AG04449 (cell line): ENCODE data around the gene PPFIBP2.

Experiments used
- CTCF ChIA-PET: fragments of 350-600 bp; formaldehyde crosslinking; extraction: SDS; loops from one replicate; lab custom pipeline; 2021; ENCODE audit warnings: antibody characterized with exemption; lab: Yijun Ruan, JAX
- POLR2A ChIA-PET: fragments of 400-600, 350-600 bp; formaldehyde crosslinking; extraction: SDS; loops from one replicate; lab custom pipeline; 2020; ENCODE audit warnings: antibody characterized with exemption, inconsistent platforms; lab: Yijun Ruan, JAX
- DNase-seq: peaks from one replicate; pipeline ENCODE4 v3.0.0-alpha.2; 2010; ENCODE audit warnings: low read depth, low spot score
- H3K4me3 ChIP-seq: 2 replicates; pipeline ENCODE4 v1.5.1; 2011; ENCODE audit warnings: low read depth, mild to moderate bottlenecking, control low read depth, low read length
- TF ChIP-seq, protein P1 (sequence below): IDR thresholded peaks from one replicate; pipeline ENCODE4 v1.5.1; 2011; ENCODE audit warnings: mild to moderate bottlenecking, moderate library complexity, low read length, control low read depth, inconsistent platforms; ENCODE audit not compliant: insufficient read depth; ENCODE audit errors: missing control alignments

Gene PPFIBP2

DNA sequence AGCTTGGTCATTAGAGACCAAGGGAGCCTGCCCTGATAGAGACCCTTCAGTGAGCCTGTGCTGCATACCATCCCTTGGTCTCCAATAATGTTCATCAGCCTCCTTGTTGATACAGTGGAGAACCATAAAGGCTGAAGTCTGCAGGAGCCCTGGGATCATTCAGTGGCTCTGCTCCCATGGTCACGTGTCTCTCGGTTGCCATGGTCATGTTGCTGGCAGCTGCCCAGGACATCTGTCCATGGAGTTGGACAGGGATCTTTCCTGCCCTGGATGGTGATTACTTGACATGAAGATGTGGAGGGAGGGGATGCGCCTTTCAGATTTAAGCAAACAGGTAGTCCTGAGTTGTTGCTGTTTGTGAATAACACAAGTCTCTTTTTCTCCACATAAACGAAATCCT, 121.3 kb downstream of the PPFIBP2 start:
- DNase-seq: no peak
- CTCF ChIA-PET: interaction anchor here (0.9 kb wide), 1 partner anchor 64 kb away, joined by 3 read pairs; no protein-coding TSS in a partner anchor
- TF ChIP-seq, protein P1, sequence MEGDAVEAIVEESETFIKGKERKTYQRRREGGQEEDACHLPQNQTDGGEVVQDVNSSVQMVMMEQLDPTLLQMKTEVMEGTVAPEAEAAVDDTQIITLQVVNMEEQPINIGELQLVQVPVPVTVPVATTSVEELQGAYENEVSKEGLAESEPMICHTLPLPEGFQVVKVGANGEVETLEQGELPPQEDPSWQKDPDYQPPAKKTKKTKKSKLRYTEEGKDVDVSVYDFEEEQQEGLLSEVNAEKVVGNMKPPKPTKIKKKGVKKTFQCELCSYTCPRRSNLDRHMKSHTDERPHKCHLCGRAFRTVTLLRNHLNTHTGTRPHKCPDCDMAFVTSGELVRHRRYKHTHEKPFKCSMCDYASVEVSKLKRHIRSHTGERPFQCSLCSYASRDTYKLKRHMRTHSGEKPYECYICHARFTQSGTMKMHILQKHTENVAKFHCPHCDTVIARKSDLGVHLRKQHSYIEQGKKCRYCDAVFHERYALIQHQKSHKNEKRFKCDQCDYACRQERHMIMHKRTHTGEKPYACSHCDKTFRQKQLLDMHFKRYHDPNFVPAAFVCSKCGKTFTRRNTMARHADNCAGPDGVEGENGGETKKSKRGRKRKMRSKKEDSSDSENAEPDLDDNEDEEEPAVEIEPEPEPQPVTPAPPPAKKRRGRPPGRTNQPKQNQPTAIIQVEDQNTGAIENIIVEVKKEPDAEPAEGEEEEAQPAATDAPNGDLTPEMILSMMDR: no peak
- POLR2A ChIA-PET: no interaction called here
- H3K4me3 ChIP-seq: no peak overlapping the region

DNA sequence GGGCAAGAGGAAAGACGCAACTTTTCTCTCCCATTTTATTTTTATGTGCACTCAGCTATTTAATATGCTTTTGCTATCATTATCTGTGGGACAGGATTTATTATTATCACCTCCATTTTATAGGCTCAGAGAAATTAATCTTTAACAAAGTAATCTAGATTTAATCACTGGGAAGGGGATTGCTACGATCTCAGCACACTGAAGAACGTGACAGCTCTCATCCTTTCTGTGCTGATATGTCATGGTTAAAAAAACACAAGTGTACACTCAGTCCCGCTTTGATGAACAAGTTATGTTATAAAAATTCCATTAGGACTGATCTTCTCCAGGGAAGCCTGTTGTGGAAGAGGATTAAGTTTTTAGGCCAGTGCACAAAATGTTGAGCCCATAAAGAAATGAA, 121.9 kb downstream of the PPFIBP2 start:
- POLR2A ChIA-PET: no interaction called here

DNA sequence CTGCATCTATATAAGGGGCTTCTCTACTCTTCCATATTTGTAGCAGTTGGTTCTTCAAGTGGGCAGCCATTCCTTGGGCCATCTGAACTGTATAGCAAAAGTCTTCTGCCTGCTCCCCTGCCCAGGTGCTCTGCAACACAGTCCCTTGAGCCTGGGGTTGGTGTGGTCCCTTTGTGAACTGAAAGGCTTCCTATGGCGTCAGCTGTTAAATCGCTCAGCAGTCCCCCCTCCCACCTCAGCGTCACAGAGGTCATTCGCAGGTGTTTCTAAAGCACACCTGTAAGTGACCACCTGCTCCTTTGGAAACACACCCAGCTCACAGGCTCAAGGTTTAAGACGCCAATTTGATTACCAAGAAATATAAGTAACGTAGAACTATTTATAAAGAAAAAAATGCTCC, 122.6 kb downstream of the PPFIBP2 start:
- DNase-seq: no peak
- ChIA-PET CTCF (interaction anchor here (5.3 kb wide), 1 partner anchor 64 kb away, joined by 34 read pairs; no protein-coding TSS in a partner anchor), POLR2A (no interaction called here)
- H3K4me3 ChIP-seq: no peak overlapping the region
- TF ChIP-seq, protein P1: no peak

More for the DNA sequence above, 121.9 kb downstream of the PPFIBP2 start:
- H3K4me3 ChIP-seq: no peak overlapping the region
- CTCF ChIA-PET: interaction anchor here (0.9 kb wide), 1 partner anchor 64 kb away, joined by 3 read pairs; no protein-coding TSS in a partner anchor
- TF ChIP-seq, protein P1: no peak
- DNase-seq: no peak

DNA sequence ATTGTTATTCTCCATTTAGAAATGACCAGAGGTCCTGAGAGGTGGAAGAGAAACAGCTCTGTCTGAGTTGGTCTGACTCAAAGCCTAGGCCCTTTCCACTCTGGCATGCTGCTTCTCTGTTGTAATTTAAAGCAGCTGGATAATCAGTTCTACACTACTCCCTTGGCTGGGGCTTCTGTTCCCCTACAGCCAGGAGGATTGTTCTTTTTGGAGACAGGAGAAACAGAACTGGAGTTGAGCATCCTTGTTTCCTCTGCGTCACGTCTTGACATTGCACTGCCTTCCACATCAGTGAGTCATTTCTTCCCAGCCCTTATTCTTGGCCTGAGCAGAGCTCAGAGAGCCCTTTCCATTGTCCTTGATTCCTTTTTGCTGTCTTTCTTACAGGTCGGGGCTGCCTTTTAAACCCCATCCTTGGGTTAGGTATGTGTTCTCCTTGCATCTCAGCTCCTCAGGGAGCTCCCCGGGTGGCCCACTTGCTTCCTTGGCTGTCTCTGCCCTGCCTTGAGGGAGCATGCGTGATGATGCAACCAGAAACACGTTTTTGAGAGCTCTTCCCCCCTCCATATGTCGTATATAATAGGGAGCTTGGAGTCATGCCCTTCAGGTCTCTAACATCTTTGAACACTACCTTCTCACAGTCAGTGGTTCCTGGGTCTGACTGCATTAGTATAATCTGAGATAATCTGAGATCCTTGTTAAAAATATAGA, 123.8 kb downstream of the PPFIBP2 start:
- ChIA-PET POLR2A (interaction anchor here (1.0 kb wide), 1 partner anchor 60 kb away, joined by 3 read pairs; no protein-coding TSS in a partner anchor), CTCF (interaction anchor here (1.0 to 5.3 kb wide), 4 partner anchors 10 to 65 kb away, joined by 3 to 34 read pairs (median 5); no protein-coding TSS in a partner anchor)
- TF ChIP-seq, protein P1: no peak
- DNase-seq: peak; percentile 7
- no peak overlapping the region for H3K4me3 ChIP-seq

DNA sequence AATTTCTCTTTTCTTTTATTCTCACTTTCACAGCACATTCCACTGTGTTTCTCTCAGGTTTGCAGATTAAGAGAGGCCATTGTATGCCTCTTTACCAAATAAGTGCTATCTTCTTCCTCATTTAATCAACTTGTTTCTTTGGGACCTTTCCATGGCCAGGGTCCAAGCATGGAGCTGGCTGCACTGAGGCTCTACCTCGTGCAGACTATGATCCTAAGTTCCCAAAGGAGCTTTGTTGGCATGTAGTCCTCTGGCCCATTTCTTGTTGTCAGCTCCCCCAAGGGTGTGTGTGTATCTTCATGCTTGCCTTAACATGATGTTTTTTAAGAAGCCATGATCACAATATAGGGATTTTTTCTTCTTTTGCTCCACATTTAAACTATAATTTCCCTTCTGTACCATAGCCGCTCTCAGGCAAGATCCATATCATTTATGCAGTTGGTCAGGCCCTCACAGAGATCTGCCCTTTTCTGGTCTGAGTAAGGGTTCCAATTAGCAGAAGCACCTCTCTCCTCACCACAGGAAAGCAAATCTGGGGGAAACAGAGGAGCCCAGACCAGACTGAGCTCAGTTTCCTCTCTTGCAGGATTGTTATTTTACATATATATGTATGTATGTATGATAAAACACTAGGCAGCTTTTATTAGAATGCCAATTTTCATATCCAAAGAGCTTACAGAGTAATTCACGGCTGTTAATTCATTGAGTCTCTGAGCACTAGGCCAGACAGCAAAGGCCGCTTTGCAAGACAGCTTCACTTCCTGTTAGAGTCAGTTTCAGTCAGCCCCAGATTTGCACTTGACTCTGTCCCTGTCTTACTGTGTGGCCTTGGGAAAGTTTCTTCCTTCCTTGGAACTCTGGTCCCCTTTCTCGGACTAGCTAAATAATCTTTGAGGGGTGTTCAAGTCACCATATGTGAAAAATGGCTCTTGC, 125.2 kb downstream of the PPFIBP2 start:
- H3K4me3 ChIP-seq: no peak overlapping the region
- DNase-seq: no peak
- ChIA-PET CTCF (interaction anchor here (1.6 to 5.3 kb wide), 2 partner anchors 9 to 67 kb away, joined by 7 to 34 read pairs; no protein-coding TSS in a partner anchor), POLR2A (interaction anchor here (1.0 kb wide), 1 partner anchor 61 kb away, joined by 3 read pairs; no protein-coding TSS in a partner anchor)
- TF ChIP-seq, protein P1: no peak

DNA sequence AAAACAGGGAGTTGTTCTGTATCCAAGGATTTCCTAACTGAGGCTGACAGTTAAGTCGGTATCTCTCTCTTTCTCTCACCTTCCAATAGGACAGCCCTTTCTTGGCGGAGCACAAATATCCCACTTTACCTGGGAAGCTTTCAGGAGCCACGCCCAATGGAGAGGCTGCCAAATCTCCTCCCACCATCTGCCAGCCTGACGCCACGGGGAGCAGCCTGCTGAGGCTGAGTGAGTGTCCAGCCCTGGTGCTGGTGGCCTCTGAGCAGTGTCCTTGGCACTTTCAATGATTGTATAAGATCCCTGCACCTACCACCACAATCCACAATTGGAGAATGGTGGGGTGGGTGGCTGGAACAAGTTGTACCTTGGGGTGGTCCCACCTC, 125.8 kb downstream of the PPFIBP2 start:
- TF ChIP-seq, protein P1: no peak
- CTCF ChIA-PET: interaction anchor here (5.3 kb wide), 1 partner anchor 67 kb away, joined by 34 read pairs; no protein-coding TSS in a partner anchor
- no peak for DNase-seq
- POLR2A ChIA-PET: no interaction called here
- H3K4me3 ChIP-seq: no peak overlapping the region
